HepG2 (cell line): ENCODE measurements around the gene LRRC51. TPM values are rescaled to one million over a fixed set of nuclear protein-coding genes. Genes with fewer than 3 reads are reported as not detected.

Experiments
- ATAC-seq: fragments of 200-7000 bp; cut with Tn5 transposase; 3 replicates; pipeline ENCODE4 v1.9.1; 2020; ENCODE audit warnings: mild to moderate bottlenecking, moderate library complexity
- BruUV-seq: library from RNA; stranded (reverse); fragments of 400-500 nt; replicated peaks from 2 replicates; lab custom pipeline; 2021; lab: Mats Ljungman, UMichigan
- CTCF ChIA-PET: fragments of 300-600 bp; formaldehyde crosslinking; extraction: SDS; loops from one replicate; lab custom pipeline; 2021; ENCODE audit warnings: low total read pairs, inconsistent platforms, low intra/inter-chr PET ratio; lab: Yijun Ruan, JAX
- POLR2A ChIA-PET: fragments of 350-600 bp; sonication (Branson Sonifier 250); formaldehyde crosslinking; loops from one replicate; lab custom pipeline; 2020; ENCODE audit warnings: antibody characterized with exemption, inconsistent platforms; lab: Yijun Ruan, JAX
- DNase-seq: peaks from one replicate; pipeline ENCODE4 v3.0.0-alpha.2; 2015; ENCODE audit warnings: low spot score
- FAIRE-seq: peaks from 3 replicates; lab custom pipeline; 2011; peaks lifted over from hg19 to GRCh38; lab: Jason Lieb, UNC
- H2AFZ ChIP-seq: one replicate; pipeline ENCODE4 v1.6.1; 2011; ENCODE audit warnings: low read length, inconsistent platforms
- H3K27ac ChIP-seq: fragments of 300-600 bp; 3 replicates; pipeline ENCODE4 v1.8.0; 2011; ENCODE audit warnings: mixed run types, mild to moderate bottlenecking, mixed read lengths, low read length, inconsistent platforms; ENCODE audit not compliant: insufficient read depth; ENCODE audit errors: extremely low read length
- H3K27me3 ChIP-seq, 2 experiments: fragments of 200-600 bp in 1 of 2; 2 replicates in 1 of 2; 3 replicates in 1 of 2; pipeline versions ENCODE4 v1.6.0 to v1.8.0; 2011; ENCODE audit warnings: low read length in 2 of 2, mild to moderate bottlenecking in 2 of 2, moderate library complexity in 2 of 2, inconsistent platforms in 1 of 2; ENCODE audit not compliant: insufficient read depth in 2 of 2, control insufficient read depth in 1 of 2
- H3K36me3 ChIP-seq, 2 experiments: fragments of 200-600 bp in 1 of 2; replicated peaks in 1 of 2; 2 replicates in 1 of 2; 3 replicates in 1 of 2; pipeline versions ENCODE4 v1.5.1 to v1.8.0; 2011; ENCODE audit warnings: low read length in 2 of 2, inconsistent platforms in 1 of 2; ENCODE audit not compliant: insufficient read depth in 2 of 2, control insufficient read depth in 1 of 2
- H3K4me1 ChIP-seq: 2 replicates; pipeline ENCODE4 v1.5.1; 2012; ENCODE audit warnings: low read length, inconsistent platforms; ENCODE audit not compliant: insufficient read depth
- H3K4me2 ChIP-seq: 2 replicates; pipeline ENCODE4 v1.6.0; 2011; ENCODE audit warnings: low read depth, low read length, inconsistent platforms
- H3K4me3 ChIP-seq, 3 experiments: fragments of 200-600 bp in 1 of 3; sonication (generic), shearing (Covaris generic) in 1 of 3; replicated peaks in 1 of 3; 2 replicates each; pipeline ENCODE4 v1.5.1; 2011 to 2016; ENCODE audit warnings: low read length in 3 of 3, inconsistent platforms in 2 of 3, low read depth in 2 of 3, mild to moderate bottlenecking in 2 of 3, control low read depth in 1 of 3, mixed read lengths in 1 of 3; ENCODE audit not compliant: insufficient read depth in 1 of 3
- H3K79me2 ChIP-seq: one replicate; pipeline ENCODE4 v1.6.1; 2011; ENCODE audit warnings: low read length, inconsistent platforms; ENCODE audit not compliant: insufficient read depth
- H3K9ac ChIP-seq: 2 replicates; pipeline ENCODE4 v1.6.0; 2011; ENCODE audit warnings: mild to moderate bottlenecking, low read depth, low read length, inconsistent platforms; ENCODE audit not compliant: insufficient read depth
- H3K9me3 ChIP-seq: 2 replicates; pipeline ENCODE4 v1.5.1; 2012; ENCODE audit warnings: mild to moderate bottlenecking, low read length
- H4K20me1 ChIP-seq: 2 replicates; pipeline ENCODE4 v1.6.0; 2011; ENCODE audit warnings: inconsistent platforms, mild to moderate bottlenecking, low read length, moderate library complexity; ENCODE audit not compliant: insufficient read depth
- CAMTA2 ChIP-seq: sonication (generic); formaldehyde crosslinking; IDR thresholded peaks from 2 replicates; pipeline ENCODE4 v1.4.0; 2020; ENCODE audit warnings: mild to moderate bottlenecking, missing genetic modification reagents, borderline replicate concordance
- CERS6 ChIP-seq: sonication (generic); formaldehyde crosslinking; IDR thresholded peaks from 2 replicates; pipeline ENCODE4 v1.5.0; 2020; ENCODE audit warnings: missing genetic modification reagents
- CHCHD3 ChIP-seq: sonication (generic); formaldehyde crosslinking; IDR thresholded peaks from 2 replicates; pipeline ENCODE4 v1.8.0; 2022; ENCODE audit warnings: mild to moderate bottlenecking, missing genetic modification reagents, moderate library complexity
- CREB1 ChIP-seq, 2 experiments: fragments of 450-650 bp in 1 of 2; IDR thresholded peaks; 2 replicates each; pipeline ENCODE4 v1.6.1; 2016 to 2017; ENCODE audit warnings: control low read depth in 1 of 2, mild to moderate bottlenecking in 1 of 2, missing compliant biosample characterization in 1 of 2, missing genetic modification characterization in 1 of 2
- E2F1 ChIP-seq: sonication (generic); formaldehyde crosslinking; IDR thresholded peaks from 2 replicates; pipeline ENCODE4 v1.5.0; 2020; ENCODE audit warnings: missing genetic modification reagents
- NFIB ChIP-seq: sonication (generic); formaldehyde crosslinking; IDR thresholded peaks from 2 replicates; pipeline ENCODE4 v1.9.0; 2021; ENCODE audit warnings: missing genetic modification reagents, mild to moderate bottlenecking, borderline replicate concordance
- NONO ChIP-seq, 2 experiments: fragments of 450-650 bp in 1 of 2; sonication (generic) in 1 of 2; formaldehyde crosslinking in 1 of 2; IDR thresholded peaks in 1 of 2; conservative IDR thresholded peaks in 1 of 2; 2 replicates each; pipeline versions ENCODE4 v1.6.1 to v1.8.0; 2017 to 2022; ENCODE audit warnings: mild to moderate bottlenecking in 1 of 2, missing genetic modification reagents in 1 of 2, moderate library complexity in 1 of 2
- REPIN1 ChIP-seq: sonication (generic); formaldehyde crosslinking; IDR thresholded peaks from 2 replicates; pipeline ENCODE4 v1.8.0; 2022; ENCODE audit warnings: missing genetic modification reagents, low read depth, mild to moderate bottlenecking, borderline replicate concordance
- RFX3 ChIP-seq: IDR thresholded peaks from 2 replicates; pipeline ENCODE4 v1.6.1; 2016; ENCODE audit warnings: missing biosample characterization, missing genetic modification reagents
- SRSF4 ChIP-seq: fragments of 200-400 bp; formaldehyde crosslinking; IDR thresholded peaks from one replicate; pipeline ENCODE4 v1.6.1; 2018; ENCODE audit warnings: mild to moderate bottlenecking, low read depth, low read length, moderate library complexity; ENCODE audit not compliant: poor library complexity, severe bottlenecking
- STAT5B ChIP-seq: sonication (generic); formaldehyde crosslinking; IDR thresholded peaks from 2 replicates; pipeline ENCODE4 v1.4.0; 2020; ENCODE audit warnings: missing genetic modification reagents
- ZFP62 ChIP-seq: sonication (generic); formaldehyde crosslinking; IDR thresholded peaks from 2 replicates; pipeline ENCODE4 v1.4.0; 2020; ENCODE audit warnings: missing genetic modification reagents
- ZKSCAN1 ChIP-seq: fragments of 150-350 bp; IDR thresholded peaks from 2 replicates; pipeline ENCODE4 v1.6.1; 2014; ENCODE audit warnings: low read length
- WGBS: methylation state at CpG from one replicate; pipeline ENCODE4 v1.1.6; 2017; ENCODE audit warnings: low lambda C conversion rate; 5-methylcytosine and 5-hydroxymethylcytosine counted together
- in situ Hi-C: cut with HindIII; loops from 2 replicates; pipeline ENCODE4 v1.10.0; 2017; ENCODE audit warnings: low pct_unique_long_range_greater_than_20kb; ENCODE audit not compliant: extremely low pct_ligation_motif_present
- intact Hi-C: fragments of 100-400 bp; cut with micrococcal nuclease; formaldehyde crosslinking; loops from one replicate; pipeline ENCODE4 v1.10.0; 2022; ENCODE audit not compliant: unreplicated experiment
- polyA plus RNA-seq, 8 experiments: library from polyadenylated mRNA; depleted of rRNA in 3 of 8; stranded (reverse) in 7 of 8; unstranded in 1 of 8; fragments of >200 nt; fragmentation: Illumina TruSeq in 4 of 8; extraction: Trizol in 4 of 8; gene quantifications; 2 replicates each; pipeline versions ENCODE4 v1.2.1 to v1.2.3, GENCODE V29; 2011 to 2016; ENCODE audit warnings: low read depth in 4 of 8, missing spikeins in 1 of 8, mixed read lengths in 1 of 8; ENCODE audit not compliant: insufficient read depth in 1 of 8
- total RNA-seq, 5 experiments: library from RNA; depleted of rRNA; stranded (reverse); fragments of >200 nt; fragmentation: Illumina TruSeq; extraction: Trizol; gene quantifications; 2 replicates each; pipeline ENCODE4 v1.2.3, GENCODE V29; 2016; ENCODE audit warnings: low read depth in 1 of 5
- TF ChIP-seq, protein P1 (sequence below): sonication (generic); formaldehyde crosslinking; IDR thresholded peaks from 2 replicates; pipeline ENCODE4 v1.5.0; 2020; ENCODE audit warnings: mild to moderate bottlenecking, missing genetic modification reagents, moderate library complexity

Gene LRRC51
- total and polyA plus RNA-seq, 2 of the 13 experiments (the other 11 are each of a cell fraction or from before 2014, with no cell fraction given) = 5.3 to 6.0 TPM

DNA sequence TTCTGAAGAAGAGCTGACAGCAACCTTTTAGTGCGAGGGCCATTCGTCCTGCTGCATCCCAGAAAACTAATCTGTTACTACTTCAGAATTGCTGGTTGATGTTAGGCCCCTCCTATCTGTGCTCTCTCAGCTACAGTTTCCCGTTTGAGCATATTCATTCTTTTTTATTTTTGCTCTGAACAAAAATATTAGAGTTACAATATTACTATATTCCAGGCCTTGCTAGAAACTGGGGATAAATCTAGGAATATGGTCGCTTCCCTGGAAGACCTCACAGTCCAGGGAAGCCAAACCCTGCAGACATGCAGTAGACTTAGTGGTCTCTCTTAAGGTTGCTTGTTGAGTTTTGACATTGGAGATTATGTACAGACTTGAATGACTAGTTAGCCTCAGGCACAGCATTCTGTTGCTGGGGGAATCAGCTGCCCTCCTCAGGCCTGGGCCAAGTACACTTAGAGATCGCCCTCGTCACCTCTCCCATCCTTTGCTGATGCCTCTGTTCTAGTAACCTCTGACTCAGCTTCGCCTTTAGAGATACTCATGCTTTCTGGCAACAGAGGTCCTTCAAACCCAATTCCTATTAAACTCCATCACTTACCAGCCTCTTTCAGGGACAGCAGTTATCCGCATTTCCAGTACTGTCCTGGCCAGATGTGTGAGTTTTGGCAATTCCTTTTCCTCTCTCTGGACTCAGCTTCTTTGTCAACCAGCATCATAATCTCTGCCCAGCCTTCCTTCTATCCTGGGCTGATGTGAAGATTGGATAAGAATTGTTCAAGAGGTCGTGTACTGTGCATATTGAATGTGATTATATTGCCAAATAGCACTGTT lies 32.5 kb downstream of the LRRC51 start (continued):
- no peak for TF ChIP-seq NONO (IDR thresholded peaks at IDR 0.05)
- 0 out of 2 replicates have a peak, but pooled peaks have one; percentile 12 for TF ChIP-seq NONO (CRISPR knock-in tag; conservative IDR thresholded peaks at IDR 0.05)
- TF ChIP-seq STAT5B (CRISPR knock-in tag) = no peak
- TF ChIP-seq REPIN1 (CRISPR knock-in tag) = 0 out of 2 replicates have a peak, but pooled peaks have one; percentile 6
- TF ChIP-seq CHCHD3 = peak; percentile 85; the same call in 1 of the 2 replicates
- TF ChIP-seq ZKSCAN1 = no peak
- no peak for TF ChIP-seq NFIB (CRISPR knock-in tag)
- no peak for TF ChIP-seq CREB1 (IDR thresholded peaks at IDR 0.05)
- peak; percentile 48; the same call in 1 of the 2 replicates for TF ChIP-seq CREB1 (CRISPR knock-in tag; IDR thresholded peaks at IDR 0.05)

- TF ChIP-seq, protein P1, sequence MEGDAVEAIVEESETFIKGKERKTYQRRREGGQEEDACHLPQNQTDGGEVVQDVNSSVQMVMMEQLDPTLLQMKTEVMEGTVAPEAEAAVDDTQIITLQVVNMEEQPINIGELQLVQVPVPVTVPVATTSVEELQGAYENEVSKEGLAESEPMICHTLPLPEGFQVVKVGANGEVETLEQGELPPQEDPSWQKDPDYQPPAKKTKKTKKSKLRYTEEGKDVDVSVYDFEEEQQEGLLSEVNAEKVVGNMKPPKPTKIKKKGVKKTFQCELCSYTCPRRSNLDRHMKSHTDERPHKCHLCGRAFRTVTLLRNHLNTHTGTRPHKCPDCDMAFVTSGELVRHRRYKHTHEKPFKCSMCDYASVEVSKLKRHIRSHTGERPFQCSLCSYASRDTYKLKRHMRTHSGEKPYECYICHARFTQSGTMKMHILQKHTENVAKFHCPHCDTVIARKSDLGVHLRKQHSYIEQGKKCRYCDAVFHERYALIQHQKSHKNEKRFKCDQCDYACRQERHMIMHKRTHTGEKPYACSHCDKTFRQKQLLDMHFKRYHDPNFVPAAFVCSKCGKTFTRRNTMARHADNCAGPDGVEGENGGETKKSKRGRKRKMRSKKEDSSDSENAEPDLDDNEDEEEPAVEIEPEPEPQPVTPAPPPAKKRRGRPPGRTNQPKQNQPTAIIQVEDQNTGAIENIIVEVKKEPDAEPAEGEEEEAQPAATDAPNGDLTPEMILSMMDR (CRISPR knock-in tag) = no peak
- TF ChIP-seq RFX3 (CRISPR knock-in tag) (no peak), ZFP62 (CRISPR knock-in tag) (no peak), CERS6 (CRISPR knock-in tag) (no peak), CAMTA2 (CRISPR knock-in tag) (no peak), SRSF4 (no peak), E2F1 (CRISPR knock-in tag) (no peak), CHCHD3 (no peak)
- Histone ChIP-seq H3K4me1 (peaks cover 22% of the 10 kb centered on the region), H3K4me2 (no peak overlapping the region), H4K20me1 (no peaks in the 10 kb centered on the region), H3K9ac (no peak overlapping the region), H3K79me2 (no peaks in the 10 kb centered on the region), H3K27ac (no peak overlapping the region), H2AFZ (no peak overlapping the region), H3K36me3 (no peaks in the 10 kb centered on the region), H3K4me3 (no peak overlapping the region), H3K9me3 (no peaks in the 10 kb centered on the region), H3K27me3 (peaks cover 1 to 9% of the 10 kb centered on the region in 2 experiments; a peak in 1 of 5 replicates)
- intact Hi-C loops (no loop called here), in situ Hi-C loops (no loop called here)
- ATAC-seq = no peak
- POLR2A ChIA-PET = no interaction called here
- DNase-seq = no peak
- FAIRE-seq = no peak
- 94% methylated on average over 1 of the region's 1 CpG for WGBS
- no TSS peak for BruUV-seq
- CTCF ChIA-PET = no interaction called here
Observed at GRCh38 chr11:72114570-72114969, 33.9 kb downstream of the LRRC51 start.
